Natural killer cell (primary cell): Measurements from ENCODE around the gene ESYT2. TPM values are rescaled to one million over a fixed set of nuclear protein-coding genes. Genes with fewer than 3 reads are reported as not detected.

Experiments
- ATAC-seq, 3 donors: fragments of 150-1000 bp in 2 of 3; fragments of 200-7000 bp in 1 of 3; cut with Tn5 transposase; 1 replicate in 1 of 3; 2 replicates in 2 of 3; pipeline ENCODE4 v1.10.0; 2021; ENCODE audit warnings: mild to moderate bottlenecking in 2 of 3, moderate library complexity in 2 of 3
- DNase-seq, 2 donors: peaks; one replicate each; pipeline versions ENCODE4 v3.0.0 to v3.0.0-alpha.2; 2013 to 2021; ENCODE audit warnings: mixed read lengths in 1 of 2
- H3K27ac ChIP-seq: one replicate; pipeline ENCODE4 v1.5.1; 2013; ENCODE audit warnings: mild to moderate bottlenecking, low read length
- H3K27me3 ChIP-seq: one replicate; pipeline ENCODE4 v1.6.1; 2013; ENCODE audit warnings: low read length; ENCODE audit not compliant: control insufficient read depth, insufficient read depth
- H3K36me3 ChIP-seq: one replicate; pipeline ENCODE4 v1.6.1; 2013; ENCODE audit warnings: low read length; ENCODE audit not compliant: control insufficient read depth, insufficient read depth
- H3K4me1 ChIP-seq: one replicate; pipeline ENCODE4 v1.6.1; 2013; ENCODE audit warnings: low read length; ENCODE audit not compliant: control insufficient read depth, insufficient read depth
- H3K4me3 ChIP-seq: one replicate; pipeline ENCODE4 v1.5.1; 2013; ENCODE audit warnings: low read length
- H3K9me3 ChIP-seq: one replicate; pipeline ENCODE4 v1.6.1; 2013; ENCODE audit warnings: low read length; ENCODE audit not compliant: control insufficient read depth, insufficient read depth
- H3K27ac Mint-ChIP-seq, 2 donors: one replicate each; pipeline ENCODE4 v1.8.0; 2022; ENCODE audit warnings: mild to moderate bottlenecking in 2 of 2, mixed read lengths in 2 of 2, moderate library complexity in 1 of 2
- H3K27me3 Mint-ChIP-seq, 2 donors: one replicate each; pipeline ENCODE4 v1.8.0; 2022; ENCODE audit warnings: low read depth in 2 of 2, mixed read lengths in 2 of 2
- H3K36me3 Mint-ChIP-seq: one replicate; pipeline ENCODE4 v1.8.0; 2022; ENCODE audit warnings: mixed read lengths
- H3K4me1 Mint-ChIP-seq, 2 donors: one replicate each; pipeline ENCODE4 v1.8.0; 2022; ENCODE audit warnings: mixed read lengths in 2 of 2
- H3K4me3 Mint-ChIP-seq: one replicate; pipeline ENCODE4 v1.8.0; 2022; ENCODE audit warnings: mild to moderate bottlenecking, moderate library complexity, mixed read lengths
- H3K9me3 Mint-ChIP-seq, 2 donors: one replicate each; pipeline ENCODE4 v1.8.0; 2022; ENCODE audit warnings: mixed read lengths in 2 of 2
- WGBS: methylation state at CpG from one replicate; pipeline ENCODE4 v1.1.7; 2013; ENCODE audit warnings: missing lambda C conversion rate; ENCODE audit not compliant: insufficient coverage; 5-methylcytosine and 5-hydroxymethylcytosine counted together
- intact Hi-C: fragments of 100-400 bp; cut with micrococcal nuclease; formaldehyde crosslinking; loops from one replicate; pipeline ENCODE4 v1.14.2; 2022
- total RNA-seq, 4 donors: library from RNA; stranded (reverse); fragments of 120-200 nt in 1 of 4; gene quantifications; one replicate each; pipeline versions ENCODE4 v1.2.3 to v1.2.4, GENCODE V29; 2013 to 2022
- TF ChIP-seq, protein P1 (sequence below): fragments of 200-600 bp; IDR thresholded peaks from one replicate; pipeline ENCODE4 v1.8.0; 2022; ENCODE audit warnings: antibody characterized with exemption

ESYT2 gene
- total RNA-seq, 3 donors from 2014 or later (not counting 1 experiment from before 2014, with no cell fraction given): 137 to 163 (median 160) TPM

DNA sequence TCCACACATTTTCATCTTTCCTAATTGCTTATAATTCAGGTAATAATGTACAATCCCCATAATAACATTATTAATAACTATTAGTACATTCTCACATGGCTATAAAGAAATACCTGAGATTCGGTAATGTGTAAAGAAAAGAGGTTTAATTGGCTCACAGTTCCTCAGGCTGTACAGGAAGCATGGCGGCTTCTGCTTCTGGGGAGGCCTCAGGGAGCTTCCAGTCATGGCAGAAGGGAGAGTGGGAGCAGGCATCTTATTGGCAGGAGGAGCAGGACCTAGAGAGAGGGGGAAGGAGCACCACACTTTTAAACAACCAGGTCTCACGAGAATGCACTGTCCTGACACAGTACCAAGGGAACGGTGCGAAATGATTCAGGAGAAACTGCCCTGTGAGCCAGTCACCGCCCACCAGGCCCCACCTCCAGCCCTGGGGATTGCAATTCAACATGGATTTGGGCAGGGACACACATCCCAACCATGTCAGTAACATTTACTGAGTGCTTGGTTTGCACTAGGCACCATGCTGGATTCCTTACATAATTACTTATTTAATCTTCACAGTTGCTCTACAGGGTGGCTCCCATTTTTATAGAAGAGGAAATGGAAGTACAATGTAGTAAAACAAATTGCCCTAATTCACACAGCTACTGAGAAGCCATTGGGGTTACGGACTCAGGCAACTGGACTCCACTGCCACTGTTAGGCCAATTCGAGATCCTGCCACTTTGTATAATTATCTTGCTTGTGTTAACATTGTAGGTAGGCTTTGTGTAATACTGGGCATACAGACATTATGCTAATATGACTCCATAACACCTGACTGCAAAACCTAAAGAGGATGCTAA lies 8.7 kb upstream of the ESYT2 start:
- Mint-ChIP-seq H3K27ac (no peak overlapping the region), H3K27me3 (no peaks in the 10 kb centered on the region), H3K9me3 (no peaks in the 10 kb centered on the region), H3K4me3 (no peak overlapping the region), H3K4me1 (peaks cover 8 to 9% of the 10 kb centered on the region in 2 donors), H3K36me3 (no peaks in the 10 kb centered on the region)
- 95% methylated on average over 7 of the region's 8 CpGs for WGBS
- Histone ChIP-seq H3K4me3 (no peak overlapping the region), H3K9me3 (no peaks in the 10 kb centered on the region), H3K27me3 (no peaks in the 10 kb centered on the region), H3K36me3 (no peaks in the 10 kb centered on the region), H3K27ac (no peak overlapping the region), H3K4me1 (no peaks in the 10 kb centered on the region)
- no peak for DNase-seq
- no peak for ATAC-seq
- intact Hi-C loops: no loop called here
- TF ChIP-seq, protein P1, sequence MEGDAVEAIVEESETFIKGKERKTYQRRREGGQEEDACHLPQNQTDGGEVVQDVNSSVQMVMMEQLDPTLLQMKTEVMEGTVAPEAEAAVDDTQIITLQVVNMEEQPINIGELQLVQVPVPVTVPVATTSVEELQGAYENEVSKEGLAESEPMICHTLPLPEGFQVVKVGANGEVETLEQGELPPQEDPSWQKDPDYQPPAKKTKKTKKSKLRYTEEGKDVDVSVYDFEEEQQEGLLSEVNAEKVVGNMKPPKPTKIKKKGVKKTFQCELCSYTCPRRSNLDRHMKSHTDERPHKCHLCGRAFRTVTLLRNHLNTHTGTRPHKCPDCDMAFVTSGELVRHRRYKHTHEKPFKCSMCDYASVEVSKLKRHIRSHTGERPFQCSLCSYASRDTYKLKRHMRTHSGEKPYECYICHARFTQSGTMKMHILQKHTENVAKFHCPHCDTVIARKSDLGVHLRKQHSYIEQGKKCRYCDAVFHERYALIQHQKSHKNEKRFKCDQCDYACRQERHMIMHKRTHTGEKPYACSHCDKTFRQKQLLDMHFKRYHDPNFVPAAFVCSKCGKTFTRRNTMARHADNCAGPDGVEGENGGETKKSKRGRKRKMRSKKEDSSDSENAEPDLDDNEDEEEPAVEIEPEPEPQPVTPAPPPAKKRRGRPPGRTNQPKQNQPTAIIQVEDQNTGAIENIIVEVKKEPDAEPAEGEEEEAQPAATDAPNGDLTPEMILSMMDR: no peak

DNA sequence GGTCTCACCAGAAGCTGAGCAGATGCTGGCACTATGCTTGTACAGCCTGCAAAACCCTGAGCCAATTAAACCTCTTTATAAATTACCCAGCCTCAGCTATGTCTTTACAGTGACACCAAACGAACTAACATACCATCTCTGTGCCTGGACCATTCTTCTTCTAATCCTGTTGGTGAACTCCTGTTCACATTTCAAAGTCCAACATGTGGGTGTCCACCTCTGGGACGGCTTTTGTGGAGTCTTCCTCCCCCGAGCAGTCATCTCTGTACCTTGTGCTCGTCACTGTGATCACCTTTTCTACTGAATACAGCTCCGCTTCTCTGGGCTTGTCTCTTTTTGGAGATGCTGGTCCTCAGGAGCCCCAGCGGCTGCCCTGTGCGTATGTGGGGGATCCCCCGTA lies 7.4 kb upstream of the ESYT2 start:
- Mint-ChIP-seq H3K27ac (no peak overlapping the region), H3K4me3 (no peak overlapping the region), H3K36me3 (no peaks in the 10 kb centered on the region), H3K9me3 (no peaks in the 10 kb centered on the region), H3K27me3 (no peaks in the 10 kb centered on the region), H3K4me1 (peaks cover 7 to 9% of the 10 kb centered on the region in 2 donors)
- WGBS: 93% methylated on average over 8 of the region's 8 CpGs
- ATAC-seq (no peak), DNase-seq (no peak)
- intact Hi-C loops: no loop called here
- H3K27me3 ChIP-seq: no peaks in the 10 kb centered on the region
- no peaks in the 10 kb centered on the region for H3K9me3 ChIP-seq
- no peak overlapping the region for H3K27ac ChIP-seq
- TF ChIP-seq, protein P1: no peak
- H3K36me3 ChIP-seq: no peaks in the 10 kb centered on the region
- no peaks in the 10 kb centered on the region for H3K4me1 ChIP-seq
- H3K4me3 ChIP-seq: no peak overlapping the region

DNA sequence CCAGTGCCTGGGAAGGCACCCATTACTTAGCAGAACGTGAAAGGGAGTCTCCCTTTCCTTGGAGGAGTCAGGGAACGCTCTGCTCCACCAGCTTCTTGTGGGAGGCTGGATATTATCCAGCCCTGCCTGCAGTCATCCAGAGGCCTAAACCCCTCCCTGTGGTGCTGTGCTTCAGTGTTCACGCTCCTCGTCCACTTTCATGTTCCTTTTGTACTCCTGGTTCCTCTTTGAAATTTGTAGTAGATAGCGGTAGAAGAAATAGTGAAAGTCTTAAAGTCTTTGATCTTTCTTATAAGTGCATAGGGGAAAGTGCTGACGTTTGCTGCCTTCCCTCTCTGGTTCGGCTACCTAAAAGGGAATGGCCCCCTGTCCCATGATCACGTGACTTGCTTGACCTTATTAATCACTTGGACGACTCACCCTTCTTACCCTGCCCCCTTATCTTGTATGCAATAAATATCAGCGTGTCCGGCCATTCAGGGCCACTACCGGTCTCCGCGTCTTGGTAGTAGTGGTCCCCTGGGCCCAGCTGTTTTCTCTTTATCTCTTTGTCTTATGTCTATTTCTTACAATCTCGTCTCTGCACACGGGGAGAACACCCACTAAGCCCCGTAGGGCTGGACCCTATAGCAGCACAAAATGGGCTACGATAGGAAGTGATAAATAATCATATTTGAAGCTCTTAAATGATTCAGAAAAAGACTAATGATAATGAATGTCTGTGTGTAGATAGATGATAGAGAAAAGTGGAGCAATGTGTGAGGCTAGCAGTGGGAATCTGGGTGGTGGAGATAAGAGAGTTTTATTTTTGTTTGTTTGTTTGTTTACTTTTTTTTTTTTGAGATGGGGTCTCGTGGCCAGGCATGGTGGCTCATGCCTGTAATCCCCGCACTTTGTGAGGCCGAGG lies 5.8 kb upstream of the ESYT2 start:
- no peak for DNase-seq
- no peaks in the 10 kb centered on the region for H3K27me3 ChIP-seq
- H3K27ac ChIP-seq: no peak overlapping the region
- no peaks in the 10 kb centered on the region for H3K36me3 ChIP-seq
- H3K4me3 Mint-ChIP-seq: no peak overlapping the region
- H3K27ac Mint-ChIP-seq: no peak overlapping the region
- no peak overlapping the region for H3K4me3 ChIP-seq
- no peaks in the 10 kb centered on the region for H3K27me3 Mint-ChIP-seq
- no peaks in the 10 kb centered on the region for H3K9me3 Mint-ChIP-seq
- no peaks in the 10 kb centered on the region for H3K9me3 ChIP-seq
- 87% methylated on average over 20 of the region's 21 CpGs for WGBS
- TF ChIP-seq, protein P1: no peak
- H3K36me3 Mint-ChIP-seq: no peaks in the 10 kb centered on the region
- intact Hi-C loops: no loop called here
- peaks cover 16 to 20% of the 10 kb centered on the region in 2 donors for H3K4me1 Mint-ChIP-seq
- peaks cover 6% of the 10 kb centered on the region for H3K4me1 ChIP-seq
- ATAC-seq: no peak
